Breast epithelium (tissue), 3 donors: ENCODE measurements around the gene BOD1L1.

ENCODE experiments used
- POLR2A ChIP-seq: fragments of 450-650 bp; IDR thresholded peaks from one replicate; pipeline ENCODE4 v1.6.1; 2016; ENCODE audit warnings: antibody characterized with exemption, mild to moderate bottlenecking, moderate library complexity
- POLR2AphosphoS5 ChIP-seq, 3 donors: sonication (generic); formaldehyde crosslinking; IDR thresholded peaks; one replicate each; pipeline ENCODE4 v1.6.1; 2017; ENCODE audit warnings: antibody characterized with exemption in 3 of 3
- TF ChIP-seq, protein P1 (sequence below), 3 donors: fragments of 450-650 bp; IDR thresholded peaks; one replicate each; pipeline ENCODE4 v1.5.1; 2016 to 2017; ENCODE audit warnings: antibody characterized with exemption in 3 of 3, mild to moderate bottlenecking in 3 of 3, moderate library complexity in 3 of 3

DNA sequence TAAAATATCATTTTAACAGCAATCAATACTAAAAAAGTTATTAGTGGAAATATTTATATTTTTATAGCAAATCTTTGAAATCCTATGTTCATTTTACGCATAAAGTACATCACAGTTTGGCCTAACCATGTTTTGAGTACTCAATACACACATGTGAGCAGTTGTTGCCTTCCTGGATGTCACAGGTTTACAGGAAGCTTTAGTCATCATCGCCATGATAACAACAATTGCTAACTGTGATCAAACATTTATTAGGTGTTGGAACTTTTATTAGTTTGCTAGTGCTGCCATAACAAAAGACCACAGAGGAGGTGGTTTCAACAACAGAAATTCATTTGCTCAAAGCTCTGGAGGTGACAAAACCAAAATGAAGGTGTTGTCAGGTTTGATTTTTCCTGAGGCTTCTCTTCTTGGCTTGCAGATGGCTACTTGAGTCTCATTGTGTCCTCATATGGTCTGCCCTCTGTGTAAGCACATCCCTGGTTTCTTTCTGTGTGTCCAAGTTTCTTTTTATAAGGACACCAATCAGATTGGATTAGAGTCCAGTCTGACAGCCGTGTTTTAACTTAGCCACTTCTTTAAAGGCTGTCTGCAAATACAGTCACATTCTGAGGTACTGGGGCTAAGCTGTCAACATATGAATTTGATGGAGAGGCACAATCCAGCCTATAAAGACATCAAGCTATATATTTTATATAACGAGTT, 43.1 kb upstream of the BOD1L1 start:
- TF ChIP-seq, protein P1, sequence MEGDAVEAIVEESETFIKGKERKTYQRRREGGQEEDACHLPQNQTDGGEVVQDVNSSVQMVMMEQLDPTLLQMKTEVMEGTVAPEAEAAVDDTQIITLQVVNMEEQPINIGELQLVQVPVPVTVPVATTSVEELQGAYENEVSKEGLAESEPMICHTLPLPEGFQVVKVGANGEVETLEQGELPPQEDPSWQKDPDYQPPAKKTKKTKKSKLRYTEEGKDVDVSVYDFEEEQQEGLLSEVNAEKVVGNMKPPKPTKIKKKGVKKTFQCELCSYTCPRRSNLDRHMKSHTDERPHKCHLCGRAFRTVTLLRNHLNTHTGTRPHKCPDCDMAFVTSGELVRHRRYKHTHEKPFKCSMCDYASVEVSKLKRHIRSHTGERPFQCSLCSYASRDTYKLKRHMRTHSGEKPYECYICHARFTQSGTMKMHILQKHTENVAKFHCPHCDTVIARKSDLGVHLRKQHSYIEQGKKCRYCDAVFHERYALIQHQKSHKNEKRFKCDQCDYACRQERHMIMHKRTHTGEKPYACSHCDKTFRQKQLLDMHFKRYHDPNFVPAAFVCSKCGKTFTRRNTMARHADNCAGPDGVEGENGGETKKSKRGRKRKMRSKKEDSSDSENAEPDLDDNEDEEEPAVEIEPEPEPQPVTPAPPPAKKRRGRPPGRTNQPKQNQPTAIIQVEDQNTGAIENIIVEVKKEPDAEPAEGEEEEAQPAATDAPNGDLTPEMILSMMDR (IDR thresholded peaks at IDR 0.05), result no peak
- TF ChIP-seq POLR2A, result no peak
- TF ChIP-seq POLR2AphosphoS5 (IDR thresholded peaks at IDR 0.05), result no peak
